Renal cortical epithelial cell (primary cell): ENCODE measurements around the gene CACNB1. TPM values are rescaled to one million over a fixed set of nuclear protein-coding genes. Genes with fewer than 3 reads are reported as not detected.

ENCODE experiments used
- DNase-seq: peaks from one replicate; pipeline ENCODE4 v3.0.0-alpha.2; 2011; ENCODE audit warnings: low read depth
- total RNA-seq: library from RNA; depleted of rRNA; stranded (reverse); fragments of >200 nt; gene quantifications from 2 replicates; pipeline ENCODE4 v1.2.3, GENCODE V29; 2014

The CACNB1 gene
- total RNA-seq, 1 donor from 2014 or later = 4.3 TPM

GRCh38 chr17:39200957-39201510 lies 3.6 kb upstream of the CACNB1 start:
- DNase-seq = no peak

- DNase-seq = no peak
These were observed 2.8 kb upstream of the CACNB1 start, which contains the start of gene RPL19 for GRCh38 chr17:39200070-39200879. RPL19 (plus strand) TSS chr17:39200283; CDS start chr17:39200345, 62 bp downstream.

- peak; percentile 92 for DNase-seq
These were observed 2.3 kb upstream of the CACNB1 start for GRCh38 chr17:39199820-39200069.

- no peak for DNase-seq
These were observed 707 bp upstream of the CACNB1 start for GRCh38 chr17:39198186-39198566.

GRCh38 chr17:39196808-39197291 lies 619 bp downstream of the CACNB1 start:
- DNase-seq = no peak

GRCh38 chr17:39196241-39196807 lies 1.1 kb downstream of the CACNB1 start:
- no peak for DNase-seq

- DNase-seq = peak; percentile 16
These were observed 1.8 kb downstream of the CACNB1 start for GRCh38 chr17:39195568-39196160.

GRCh38 chr17:39194985-39195524 lies 2.4 kb downstream of the CACNB1 start:
- DNase-seq = no peak

GRCh38 chr17:39194089-39194984 lies 3.1 kb downstream of the CACNB1 start:
- DNase-seq = no peak

GRCh38 chr17:39193346-39193745 lies 4.1 kb downstream of the CACNB1 start:
- DNase-seq = no peak

GRCh38 chr17:39192901-39193300 lies 4.6 kb downstream of the CACNB1 start:
- no peak for DNase-seq

- no peak for DNase-seq
These were observed 5.5 kb downstream of the CACNB1 start for GRCh38 chr17:39191750-39192510.

- DNase-seq = no peak
These were observed 10.2 kb downstream of the CACNB1 start for GRCh38 chr17:39187152-39187830.

GRCh38 chr17:39186481-39187002 lies 10.9 kb downstream of the CACNB1 start:
- DNase-seq = no peak

GRCh38 chr17:39183720-39184119 lies 13.7 kb downstream of the CACNB1 start:
- no peak for DNase-seq

- no peak for DNase-seq
These were observed 14.4 kb downstream of the CACNB1 start for GRCh38 chr17:39183045-39183444.

- DNase-seq = no peak
These were observed 16.2 kb downstream of the CACNB1 start for GRCh38 chr17:39181303-39181702.

- DNase-seq = peak; percentile 50
These were observed 18.9 kb downstream of the CACNB1 start for GRCh38 chr17:39178536-39178935.

GRCh38 chr17:39177256-39177655 lies 20.2 kb downstream of the CACNB1 start:
- no peak for DNase-seq

GRCh38 chr17:39175695-39176093 lies 21.8 kb downstream of the CACNB1 start:
- peak; percentile 68 for DNase-seq
